Measurements from ENCODE around the gene SSBP1.

DNA sequence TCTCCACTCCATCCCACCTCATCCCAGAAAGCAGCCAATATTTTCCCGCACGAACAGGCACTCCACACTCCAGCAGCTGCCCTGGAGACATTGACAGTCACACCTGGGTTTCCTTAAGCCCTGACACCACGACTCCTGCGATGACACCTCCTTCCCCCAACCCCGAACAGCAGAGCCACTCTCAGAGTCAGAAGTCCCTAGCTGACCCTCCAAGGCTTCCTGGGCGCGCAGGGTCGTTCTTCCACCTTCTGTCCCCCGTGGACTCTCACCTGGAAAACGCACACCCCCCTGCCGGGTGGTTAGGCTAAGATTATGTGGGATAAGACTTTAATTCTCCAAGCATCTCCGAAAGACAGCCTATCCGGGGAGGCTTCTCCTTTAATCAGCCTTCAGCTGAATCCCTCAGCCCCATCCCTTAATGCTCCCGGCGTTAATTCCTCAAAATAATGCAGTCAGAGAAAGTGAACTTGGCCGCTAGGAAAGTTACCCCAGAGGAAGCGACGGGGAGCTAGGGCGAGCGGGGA is 37.2 kb upstream of the SSBP1 start:
- TF ChIP-seq EP300 (IDR thresholded peaks at IDR 0.05) = no peak
- TF ChIP-seq, protein P1, sequence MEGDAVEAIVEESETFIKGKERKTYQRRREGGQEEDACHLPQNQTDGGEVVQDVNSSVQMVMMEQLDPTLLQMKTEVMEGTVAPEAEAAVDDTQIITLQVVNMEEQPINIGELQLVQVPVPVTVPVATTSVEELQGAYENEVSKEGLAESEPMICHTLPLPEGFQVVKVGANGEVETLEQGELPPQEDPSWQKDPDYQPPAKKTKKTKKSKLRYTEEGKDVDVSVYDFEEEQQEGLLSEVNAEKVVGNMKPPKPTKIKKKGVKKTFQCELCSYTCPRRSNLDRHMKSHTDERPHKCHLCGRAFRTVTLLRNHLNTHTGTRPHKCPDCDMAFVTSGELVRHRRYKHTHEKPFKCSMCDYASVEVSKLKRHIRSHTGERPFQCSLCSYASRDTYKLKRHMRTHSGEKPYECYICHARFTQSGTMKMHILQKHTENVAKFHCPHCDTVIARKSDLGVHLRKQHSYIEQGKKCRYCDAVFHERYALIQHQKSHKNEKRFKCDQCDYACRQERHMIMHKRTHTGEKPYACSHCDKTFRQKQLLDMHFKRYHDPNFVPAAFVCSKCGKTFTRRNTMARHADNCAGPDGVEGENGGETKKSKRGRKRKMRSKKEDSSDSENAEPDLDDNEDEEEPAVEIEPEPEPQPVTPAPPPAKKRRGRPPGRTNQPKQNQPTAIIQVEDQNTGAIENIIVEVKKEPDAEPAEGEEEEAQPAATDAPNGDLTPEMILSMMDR (IDR thresholded peaks at IDR 0.05) = no peak
- TF ChIP-seq POLR2A (IDR thresholded peaks at IDR 0.05) = no peak
- no peak for TF ChIP-seq POLR2AphosphoS5 (IDR thresholded peaks at IDR 0.05)
